RPMI8226 (cell line): ENCODE measurements around the gene SMC6.

Source experiments
- DNase-seq: peaks from one replicate; pipeline ENCODE4 v3.0.0-alpha.2; 2015

The SMC6 gene

GRCh38 chr2:17615147-17615546, 138.5 kb downstream of the SMC6 start:
- no peak for DNase-seq

GRCh38 chr2:17614174-17614930, 139.3 kb downstream of the SMC6 start:
- DNase-seq: no peak
